Testis (tissue), 3 donors: ENCODE data around the gene MS4A18. TPM values are rescaled to one million over a fixed set of nuclear protein-coding genes. Genes with fewer than 3 reads are reported as not detected.

Experiments used
- DNase-seq: peaks from one replicate; pipeline ENCODE4 v3.0.0-alpha.2; 2019
- H3K27ac ChIP-seq, 2 donors: fragments of 200-600 bp; sonication (generic); one replicate each; pipeline ENCODE4 v1.5.1; 2019
- H3K27me3 ChIP-seq: fragments of 200-600 bp; sonication (generic); one replicate; pipeline ENCODE4 v1.5.1; 2019
- H3K36me3 ChIP-seq: fragments of 200-600 bp; sonication (generic); one replicate; pipeline ENCODE4 v1.5.1; 2017; ENCODE audit warnings: low read depth; ENCODE audit errors: missing control alignments
- H3K4me1 ChIP-seq: fragments of 200-600 bp; sonication (generic); one replicate; pipeline ENCODE4 v1.5.1; 2019
- H3K4me3 ChIP-seq, 2 donors: fragments of 200-600 bp; sonication (generic); one replicate each; pipeline ENCODE4 v1.5.1; 2017 to 2019
- H3K9me3 ChIP-seq: fragments of 200-600 bp; sonication (generic); one replicate; pipeline ENCODE4 v1.5.1; 2017
- POLR2A ChIP-seq: fragments of 450-650 bp; IDR thresholded peaks from one replicate; pipeline ENCODE4 v1.6.1; 2017; ENCODE audit warnings: antibody characterized with exemption, mild to moderate bottlenecking, moderate library complexity
- WGBS, 2 donors: methylation state at CpG; one replicate each; pipeline ENCODE4 v1.1.5; 2018; 5-methylcytosine and 5-hydroxymethylcytosine counted together
- intact Hi-C: fragments of 100-400 bp; cut with DNase I; formaldehyde crosslinking; loops from one replicate; pipeline ENCODE4 v1.15.1; 2023; ENCODE audit warnings: low total_unique reads
- polyA plus RNA-seq: library from polyadenylated mRNA; stranded (reverse); fragments of 350-450 nt; fragmentation: Illumina TruSeq; extraction: RNeasy Lipid Tissue Mini Kit (QIAGEN cat#74804); gene quantifications from one replicate; pipeline ENCODE4 v1.2.3, GENCODE V29; 2014; ENCODE audit warnings: low read depth, low replicate concordance; ENCODE audit not compliant: insufficient read depth
- total RNA-seq, 2 donors: library from RNA; depleted of rRNA; stranded (reverse); fragments of >200 nt; gene quantifications; one replicate each; pipeline ENCODE4 v1.2.3, GENCODE V29; 2016
- TF ChIP-seq, protein P1 (sequence below), 3 experiments: fragments of 450-650 bp in 2 of 3; fragments of 200-600 bp in 1 of 3; sonication (generic) in 1 of 3; IDR thresholded peaks; one replicate each; pipeline ENCODE4 v1.5.1; 2016 to 2019; ENCODE audit warnings: antibody characterized with exemption in 3 of 3, mild to moderate bottlenecking in 2 of 3, moderate library complexity in 1 of 3

The MS4A18 gene
- total and polyA plus RNA-seq, 3 donors from 2014 or later = 0.50 to 0.96 TPM; not detected in 1

DNA sequence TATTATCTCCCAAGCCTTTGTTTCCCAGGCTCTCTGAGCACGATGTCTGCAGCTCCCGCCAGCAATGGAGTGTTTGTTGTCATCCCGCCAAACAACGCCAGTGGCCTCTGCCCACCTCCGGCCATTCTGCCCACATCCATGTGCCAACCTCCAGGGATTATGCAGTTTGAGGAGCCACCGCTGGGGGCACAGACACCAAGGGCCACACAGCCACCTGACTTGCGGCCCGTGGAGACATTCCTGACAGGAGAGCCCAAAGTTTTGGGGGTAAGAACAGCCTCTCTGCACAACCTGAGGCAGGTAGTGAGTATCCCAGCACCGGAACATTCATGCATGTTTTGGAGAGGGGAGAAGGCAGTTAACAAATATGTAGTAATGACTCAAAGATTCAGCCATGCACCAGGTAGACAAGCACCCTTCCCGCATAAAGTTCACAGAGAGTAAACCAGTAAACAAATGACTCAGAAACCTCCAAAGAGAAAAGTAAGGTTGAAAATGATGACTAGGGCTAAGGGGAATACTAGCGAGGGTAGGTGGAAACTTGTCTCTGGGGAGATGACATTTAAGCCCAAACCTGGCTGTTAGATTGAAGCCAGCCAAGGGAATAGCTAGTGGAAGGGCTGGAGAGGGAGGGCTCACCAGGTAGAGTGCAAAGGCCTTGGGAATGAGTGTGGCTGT lies 39.3 kb downstream of the MS4A18 start:
- Histone ChIP-seq H3K27me3 (no peaks in the 10 kb centered on the region), H3K9me3 (no peaks in the 10 kb centered on the region), H3K4me3 (no peak overlapping the region), H3K4me1 (no peaks in the 10 kb centered on the region), H3K27ac (no peak overlapping the region), H3K36me3 (no peaks in the 10 kb centered on the region)
- DNase-seq = no peak
- intact Hi-C loops = no loop called here
- TF ChIP-seq POLR2A = no peak
- TF ChIP-seq, protein P1, sequence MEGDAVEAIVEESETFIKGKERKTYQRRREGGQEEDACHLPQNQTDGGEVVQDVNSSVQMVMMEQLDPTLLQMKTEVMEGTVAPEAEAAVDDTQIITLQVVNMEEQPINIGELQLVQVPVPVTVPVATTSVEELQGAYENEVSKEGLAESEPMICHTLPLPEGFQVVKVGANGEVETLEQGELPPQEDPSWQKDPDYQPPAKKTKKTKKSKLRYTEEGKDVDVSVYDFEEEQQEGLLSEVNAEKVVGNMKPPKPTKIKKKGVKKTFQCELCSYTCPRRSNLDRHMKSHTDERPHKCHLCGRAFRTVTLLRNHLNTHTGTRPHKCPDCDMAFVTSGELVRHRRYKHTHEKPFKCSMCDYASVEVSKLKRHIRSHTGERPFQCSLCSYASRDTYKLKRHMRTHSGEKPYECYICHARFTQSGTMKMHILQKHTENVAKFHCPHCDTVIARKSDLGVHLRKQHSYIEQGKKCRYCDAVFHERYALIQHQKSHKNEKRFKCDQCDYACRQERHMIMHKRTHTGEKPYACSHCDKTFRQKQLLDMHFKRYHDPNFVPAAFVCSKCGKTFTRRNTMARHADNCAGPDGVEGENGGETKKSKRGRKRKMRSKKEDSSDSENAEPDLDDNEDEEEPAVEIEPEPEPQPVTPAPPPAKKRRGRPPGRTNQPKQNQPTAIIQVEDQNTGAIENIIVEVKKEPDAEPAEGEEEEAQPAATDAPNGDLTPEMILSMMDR (IDR thresholded peaks at IDR 0.05) = no peak
- WGBS, 2 donors = 88 to 93% methylated on average over 4 to 11 of the region's 11 CpGs

DNA sequence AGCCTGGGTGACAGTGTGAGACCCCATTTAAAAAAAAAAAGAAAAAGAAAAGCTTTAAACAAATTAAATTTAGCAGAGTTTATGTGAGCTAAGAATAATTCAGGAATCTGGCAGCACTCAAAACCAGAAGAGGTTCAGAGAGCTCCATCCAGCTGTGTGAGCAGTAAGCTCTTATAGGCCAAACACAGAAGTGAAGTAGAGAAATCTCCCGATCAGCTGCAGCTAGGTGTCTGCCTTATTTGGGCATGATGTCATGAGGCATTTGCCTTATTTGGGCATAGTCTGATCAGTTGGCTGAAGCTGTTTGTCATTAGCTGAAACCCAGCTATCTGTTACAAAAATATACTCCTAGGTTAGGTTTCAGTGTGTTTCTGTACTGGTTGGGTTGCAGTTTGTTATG lies 40.4 kb downstream of the MS4A18 start:
- H3K27ac ChIP-seq = no peak overlapping the region
- intact Hi-C loops = no loop called here
- no peaks in the 10 kb centered on the region for H3K4me1 ChIP-seq
- no peaks in the 10 kb centered on the region for H3K27me3 ChIP-seq
- no peak overlapping the region for H3K4me3 ChIP-seq
- 50 to 64% methylated on average over 1 of the region's 1 CpG for WGBS, 2 donors
- no peak for DNase-seq
- TF ChIP-seq POLR2A = no peak
- TF ChIP-seq, protein P1 (IDR thresholded peaks at IDR 0.05) = no peak
- H3K9me3 ChIP-seq = no peaks in the 10 kb centered on the region
- no peaks in the 10 kb centered on the region for H3K36me3 ChIP-seq

DNA sequence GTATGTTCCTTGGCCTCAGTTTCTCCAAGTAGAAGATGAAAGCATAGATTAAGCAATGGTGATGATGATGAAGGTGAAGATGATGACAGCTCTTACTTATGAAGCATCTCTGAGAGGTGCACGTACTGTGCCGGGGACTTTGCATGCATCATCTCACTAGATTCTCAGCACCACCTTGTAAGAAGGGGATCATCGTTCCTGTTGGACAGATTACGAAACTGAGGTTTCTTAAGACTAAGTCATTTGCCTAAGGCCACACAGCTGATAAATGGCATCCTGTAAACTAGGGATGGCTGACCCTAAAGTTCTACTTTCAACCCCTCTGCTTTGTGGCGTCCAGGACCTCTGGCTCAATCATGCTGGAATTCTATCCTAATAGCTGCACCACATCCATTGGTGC lies 40.8 kb downstream of the MS4A18 start:
- DNase-seq = no peak
- intact Hi-C loops = no loop called here
- Histone ChIP-seq H3K27ac (no peak overlapping the region), H3K4me3 (no peak overlapping the region), H3K27me3 (no peaks in the 10 kb centered on the region), H3K36me3 (no peaks in the 10 kb centered on the region), H3K9me3 (no peaks in the 10 kb centered on the region), H3K4me1 (no peaks in the 10 kb centered on the region)
- TF ChIP-seq, protein P1 (IDR thresholded peaks at IDR 0.05) = no peak
- TF ChIP-seq POLR2A = no peak
- WGBS, 2 donors = 95% methylated on average over 5 of the region's 5 CpGs

DNA sequence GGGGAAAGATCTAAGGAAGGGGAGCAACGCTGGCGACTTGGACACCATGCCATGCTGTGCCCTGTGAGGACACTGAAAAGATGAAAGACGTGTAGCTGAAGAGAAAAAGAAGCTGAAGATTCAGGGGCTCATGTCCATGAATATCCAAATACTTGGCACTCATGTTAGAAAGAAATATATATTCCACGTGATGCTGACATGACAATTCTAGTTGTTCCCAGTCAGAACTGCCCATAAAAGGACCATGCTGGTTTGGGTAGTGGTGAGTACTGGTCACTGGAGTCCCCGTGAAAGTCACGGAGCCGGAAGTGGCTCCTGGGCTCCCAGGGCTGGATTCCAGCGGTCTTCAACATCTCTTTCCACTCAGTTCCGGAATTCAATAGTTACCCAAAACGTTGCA lies 42.0 kb downstream of the MS4A18 start:
- 56 to 65% methylated on average over 10 of the region's 10 CpGs for WGBS, 2 donors
- H3K27ac ChIP-seq = no peak overlapping the region
- intact Hi-C loops = no loop called here
- no peak for DNase-seq
- no peaks in the 10 kb centered on the region for H3K4me1 ChIP-seq
- no peaks in the 10 kb centered on the region for H3K36me3 ChIP-seq
- no peak overlapping the region for H3K4me3 ChIP-seq
- TF ChIP-seq, protein P1 (IDR thresholded peaks at IDR 0.05) = no peak
- TF ChIP-seq POLR2A = no peak
- H3K9me3 ChIP-seq = no peaks in the 10 kb centered on the region
- H3K27me3 ChIP-seq = no peaks in the 10 kb centered on the region

DNA sequence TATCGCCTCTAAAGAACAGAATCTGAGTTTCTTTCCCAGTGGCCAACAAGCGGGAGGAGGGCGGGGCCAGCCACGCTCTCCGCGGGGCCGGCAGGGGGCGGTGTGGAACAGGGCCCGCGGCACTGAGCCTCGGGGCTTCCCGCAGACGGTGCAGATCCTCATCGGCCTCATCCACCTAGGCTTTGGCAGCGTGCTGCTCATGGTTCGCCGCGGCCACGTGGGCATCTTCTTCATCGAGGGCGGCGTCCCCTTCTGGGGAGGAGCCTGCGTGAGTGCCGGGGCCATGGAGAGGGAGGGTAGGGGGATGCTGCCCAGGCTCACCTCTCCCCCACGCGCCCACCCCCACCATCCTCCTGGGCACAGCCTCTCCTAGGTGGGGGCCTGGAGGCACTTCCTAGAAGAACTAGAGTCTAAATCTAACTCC lies 42.9 kb downstream of the MS4A18 start:
- H3K27me3 ChIP-seq = no peaks in the 10 kb centered on the region
- no peak for TF ChIP-seq POLR2A
- TF ChIP-seq, protein P1 (IDR thresholded peaks at IDR 0.05) = peak in 2 of 3 experiments; percentile 16 to 45
- intact Hi-C loops = no loop called here
- no peaks in the 10 kb centered on the region for H3K36me3 ChIP-seq
- no peak overlapping the region for H3K27ac ChIP-seq
- no peaks in the 10 kb centered on the region for H3K4me1 ChIP-seq
- WGBS, 2 donors = 20% methylated on average over 21 of the region's 26 CpGs; no CpG with 5 or more reads in 1 of the 2 donors
- H3K4me3 ChIP-seq = peak overlapping the region; percentile 12 to 31
- peak; percentile 49 for DNase-seq
- H3K9me3 ChIP-seq = no peaks in the 10 kb centered on the region
